GM18511 (cell line): ENCODE measurements around the gene DUOX1.
"Not testable (repeated sequence)": the region's sequence is repeated elsewhere in the genome, so short reads cannot be mapped to it uniquely, and the experiment has no call there.

Source experiments
- ATAC-seq: cut with Tn5 transposase; IDR thresholded peaks from one replicate; pipeline ENCODE4 v1.9.1; 2021; ENCODE audit warnings: mild to moderate bottlenecking, moderate library complexity; ENCODE audit not compliant: unreplicated experiment

The DUOX1 gene

GRCh38 chr15:45129651-45130129 is at the start of gene DUOX1, which contains the start of gene DUOXA1:
TSS of gene DUOX1 (plus strand) at chr15:45129994. CDS start at chr15:45131967, 1,973 bp downstream.
TSS of gene DUOXA1 (minus strand) at chr15:45129879. CDS start at chr15:45123014, 6,865 bp downstream.
- ATAC-seq, result no peak

GRCh38 chr15:45080593-45080992 is 49.2 kb upstream of the DUOX1 start:
- not testable (repeated sequence) for ATAC-seq

GRCh38 chr15:45082412-45082811 is 47.4 kb upstream of the DUOX1 start:
- not testable (repeated sequence) for ATAC-seq

- ATAC-seq, result no peak
These were observed 46.6 kb upstream of the DUOX1 start for GRCh38 chr15:45083223-45083622.

- ATAC-seq, result no peak
These were observed 45.6 kb upstream of the DUOX1 start for GRCh38 chr15:45084163-45084562.

GRCh38 chr15:45087513-45087912 is 42.3 kb upstream of the DUOX1 start:
- ATAC-seq, result no peak

GRCh38 chr15:45088801-45089711 is 40.7 kb upstream of the DUOX1 start:
- ATAC-seq, result no peak

- no peak for ATAC-seq
These were observed 40.0 kb upstream of the DUOX1 start for GRCh38 chr15:45089712-45090373.

- no peak for ATAC-seq
These were observed 38.6 kb upstream of the DUOX1 start for GRCh38 chr15:45091161-45091560.

GRCh38 chr15:45091576-45091975 is 38.2 kb upstream of the DUOX1 start:
- no peak for ATAC-seq

- ATAC-seq, result no peak
These were observed 36.8 kb upstream of the DUOX1 start for GRCh38 chr15:45093013-45093412.

GRCh38 chr15:45093622-45094357 is 36.0 kb upstream of the DUOX1 start:
- ATAC-seq, result no peak

- no peak for ATAC-seq
These were observed 35.5 kb upstream of the DUOX1 start for GRCh38 chr15:45094358-45094730.

- ATAC-seq, result no peak
These were observed 34.1 kb upstream of the DUOX1 start for GRCh38 chr15:45095661-45096060.

- no peak for ATAC-seq
These were observed 32.3 kb upstream of the DUOX1 start for GRCh38 chr15:45097466-45097865.

- ATAC-seq, result no peak
These were observed 30.1 kb upstream of the DUOX1 start for GRCh38 chr15:45099549-45100165.

GRCh38 chr15:45100884-45101625 is 28.7 kb upstream of the DUOX1 start:
- no peak for ATAC-seq

GRCh38 chr15:45101749-45102148 is 28.0 kb upstream of the DUOX1 start:
- ATAC-seq, result no peak

GRCh38 chr15:45102226-45102625 is 27.6 kb upstream of the DUOX1 start:
- ATAC-seq, result no peak

- ATAC-seq, result not testable (repeated sequence)
These were observed 25.6 kb upstream of the DUOX1 start for GRCh38 chr15:45104170-45104569.
